Erythroblast (primary cell): ENCODE measurements around the gene TAMM41.
"Not testable (repeated sequence)": the region's sequence is repeated elsewhere in the genome, so short reads cannot be mapped to it uniquely, and the experiment has no call there.

Source experiments
- GATA1 ChIP-seq: IDR thresholded peaks from 2 replicates; pipeline ENCODE4 v1.6.1; 2011; ENCODE audit warnings: low read depth, mild to moderate bottlenecking, control low read depth, low read length, moderate library complexity
- POLR2A ChIP-seq: IDR thresholded peaks from 2 replicates; pipeline ENCODE4 v1.6.1; 2011; ENCODE audit warnings: mild to moderate bottlenecking, low read length

DNA sequence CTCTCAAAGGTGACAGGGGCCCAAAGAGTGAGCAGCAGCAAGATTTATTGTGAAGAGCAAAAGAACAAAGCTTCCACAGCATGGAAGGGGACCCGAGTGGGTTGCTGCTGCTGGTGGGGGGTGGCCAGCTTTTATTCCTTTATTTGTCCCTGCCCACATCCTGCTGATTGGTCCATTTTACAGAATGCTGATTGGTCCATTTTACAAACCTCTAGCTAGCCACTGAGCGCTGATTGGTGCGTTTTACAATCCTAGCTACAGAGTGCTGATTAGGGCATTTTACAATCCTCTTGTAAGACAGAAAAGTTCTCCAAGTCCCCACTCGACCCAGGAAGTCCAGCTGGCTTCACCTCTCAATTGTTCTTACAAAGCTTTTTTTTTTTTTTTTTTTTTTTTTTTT is 94.4 kb downstream of the TAMM41 start:
- TF ChIP-seq POLR2A, GATA1: not testable (repeated sequence)
